A673 (cell line): Measurements from ENCODE around the gene TRAPPC2L.

ENCODE experiments used
- EZH2 ChIP-seq: fragments of 200-600 bp; sonication (generic); IDR thresholded peaks from 2 replicates; pipeline ENCODE4 v1.6.1; 2017; ENCODE audit warnings: borderline replicate concordance, low read depth, mild to moderate bottlenecking, mixed read lengths, antibody characterized with exemption, low read length; ENCODE audit not compliant: poor library complexity, severe bottlenecking
- TF ChIP-seq, protein P1 (sequence below): fragments of 300-800, 200-600 bp; sonication (generic); conservative IDR thresholded peaks from 2 replicates; pipeline ENCODE4 v1.5.1; 2017; ENCODE audit warnings: low read depth, mild to moderate bottlenecking, antibody characterized with exemption, low read length, moderate library complexity, mixed read lengths

DNA sequence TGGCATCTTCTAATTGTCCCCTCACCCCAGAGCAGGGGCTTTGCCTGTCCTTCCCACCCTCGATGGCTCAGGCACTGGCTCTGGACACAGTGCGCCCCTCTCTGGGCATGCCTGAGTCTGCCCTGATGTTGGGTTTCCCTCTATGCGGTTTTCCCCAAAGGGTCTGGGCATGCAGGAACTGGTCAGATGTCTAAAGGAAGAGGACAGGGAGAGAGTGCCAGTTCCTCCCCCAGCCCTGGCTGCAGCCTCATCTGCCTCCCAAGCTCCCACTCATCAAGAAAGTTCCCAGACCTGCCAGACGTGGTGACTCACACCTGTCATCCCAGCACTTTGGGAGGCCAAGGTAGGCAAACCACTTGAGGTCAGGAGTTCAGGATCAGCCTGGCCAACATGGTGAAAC is 50.8 kb downstream of the TRAPPC2L start:
- TF ChIP-seq, protein P1, sequence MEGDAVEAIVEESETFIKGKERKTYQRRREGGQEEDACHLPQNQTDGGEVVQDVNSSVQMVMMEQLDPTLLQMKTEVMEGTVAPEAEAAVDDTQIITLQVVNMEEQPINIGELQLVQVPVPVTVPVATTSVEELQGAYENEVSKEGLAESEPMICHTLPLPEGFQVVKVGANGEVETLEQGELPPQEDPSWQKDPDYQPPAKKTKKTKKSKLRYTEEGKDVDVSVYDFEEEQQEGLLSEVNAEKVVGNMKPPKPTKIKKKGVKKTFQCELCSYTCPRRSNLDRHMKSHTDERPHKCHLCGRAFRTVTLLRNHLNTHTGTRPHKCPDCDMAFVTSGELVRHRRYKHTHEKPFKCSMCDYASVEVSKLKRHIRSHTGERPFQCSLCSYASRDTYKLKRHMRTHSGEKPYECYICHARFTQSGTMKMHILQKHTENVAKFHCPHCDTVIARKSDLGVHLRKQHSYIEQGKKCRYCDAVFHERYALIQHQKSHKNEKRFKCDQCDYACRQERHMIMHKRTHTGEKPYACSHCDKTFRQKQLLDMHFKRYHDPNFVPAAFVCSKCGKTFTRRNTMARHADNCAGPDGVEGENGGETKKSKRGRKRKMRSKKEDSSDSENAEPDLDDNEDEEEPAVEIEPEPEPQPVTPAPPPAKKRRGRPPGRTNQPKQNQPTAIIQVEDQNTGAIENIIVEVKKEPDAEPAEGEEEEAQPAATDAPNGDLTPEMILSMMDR, result no peak
- TF ChIP-seq EZH2, result no peak
